Common myeloid progenitor, CD34-positive (primary cell): Measurements from ENCODE around the gene IFIT3.

Experiments used
- CTCF ChIA-PET: fragments of 350-600 bp; sonication (Branson Sonifier 250); formaldehyde crosslinking; loops from one replicate; lab custom pipeline; 2021; ENCODE audit warnings: antibody characterized with exemption; lab: Charles Lee
- POLR2A ChIA-PET: fragments of 350-600 bp; sonication (Branson Sonifier 250); formaldehyde crosslinking; loops from one replicate; lab custom pipeline; 2021; ENCODE audit warnings: antibody characterized with exemption; lab: Charles Lee
- DNase-seq, 3 donors: peaks; one replicate each; pipeline versions ENCODE4 v3.0.0 to v3.0.0-alpha.2; 2013
- H3K27ac ChIP-seq, 2 experiments: 1 replicate in 1 of 2; 2 replicates in 1 of 2; pipeline ENCODE4 v1.7.0; 2013; ENCODE audit warnings: inconsistent platforms in 2 of 2, low read length in 2 of 2, mild to moderate bottlenecking in 2 of 2, low read depth in 1 of 2, moderate library complexity in 1 of 2; ENCODE audit not compliant: severe bottlenecking in 2 of 2, insufficient read depth in 1 of 2, poor library complexity in 1 of 2
- H3K27me3 ChIP-seq, 5 experiments: replicated peaks in 2 of 5; 1 replicate in 3 of 5; 2 replicates in 2 of 5; pipeline versions ENCODE4 v1.6.1 to v1.7.0; 2013; ENCODE audit warnings: low read length in 4 of 5, mild to moderate bottlenecking in 2 of 5, moderate library complexity in 2 of 5, inconsistent platforms in 1 of 5; ENCODE audit not compliant: insufficient read depth in 5 of 5, control insufficient read depth in 4 of 5
- H3K36me3 ChIP-seq, 4 experiments: 1 replicate in 2 of 4; 2 replicates in 2 of 4; pipeline versions ENCODE4 v1.6.1 to v1.7.0; 2013; ENCODE audit warnings: low read length in 3 of 4, control low read depth in 1 of 4, mild to moderate bottlenecking in 1 of 4; ENCODE audit not compliant: control insufficient read depth in 4 of 4, insufficient read depth in 4 of 4
- H3K4me1 ChIP-seq, 4 experiments: 1 replicate in 3 of 4; 2 replicates in 1 of 4; pipeline versions ENCODE4 v1.6.1 to v1.7.1; 2013; ENCODE audit warnings: low read length in 3 of 4, mild to moderate bottlenecking in 3 of 4, control low read depth in 1 of 4, inconsistent platforms in 1 of 4, moderate library complexity in 1 of 4; ENCODE audit not compliant: control insufficient read depth in 4 of 4, insufficient read depth in 4 of 4; ENCODE audit errors: control extremely low read depth in 1 of 4
- H3K4me3 ChIP-seq, 7 experiments: 1 replicate in 4 of 7; 2 replicates in 3 of 7; pipeline versions ENCODE4 v1.5.1 to v1.7.0; 2013; ENCODE audit warnings: mild to moderate bottlenecking in 7 of 7, low read length in 6 of 7, moderate library complexity in 6 of 7, inconsistent platforms in 2 of 7, low read depth in 2 of 7, control low read depth in 1 of 7; ENCODE audit not compliant: insufficient read depth in 4 of 7, control insufficient read depth in 1 of 7; ENCODE audit errors: extremely low read depth in 1 of 7
- H3K9me3 ChIP-seq, 5 experiments: 1 replicate in 4 of 5; 2 replicates in 1 of 5; pipeline versions ENCODE4 v1.6.1 to v1.7.1; 2013; ENCODE audit warnings: low read length in 4 of 5, mild to moderate bottlenecking in 2 of 5, inconsistent platforms in 1 of 5, low read depth in 1 of 5, moderate library complexity in 1 of 5; ENCODE audit not compliant: control insufficient read depth in 4 of 5, insufficient read depth in 2 of 5; ENCODE audit errors: control extremely low read depth in 1 of 5
- WGBS: methylation state at CpG from one replicate; pipeline ENCODE4 v1.1.5; 2013; ENCODE audit not compliant: insufficient coverage; 5-methylcytosine and 5-hydroxymethylcytosine counted together

IFIT3 gene

GRCh38 chr10:89351412-89351779, 23.6 kb downstream of the IFIT3 start:
- Histone ChIP-seq H3K36me3 (no peaks in the 10 kb centered on the region), H3K4me1 (peaks cover 6 to 30% (median 21%) of the 10 kb centered on the region in 4 experiments), H3K27ac (no peak overlapping the region), H3K4me3 (no peak overlapping the region), H3K9me3 (peaks cover 0 to 10% (median 5%) of the 10 kb centered on the region in 5 experiments), H3K27me3 (no peaks in the 10 kb centered on the region)
- WGBS, result 100% methylated on average over 1 of the region's 1 CpG
- peak in 2 of 3 donors; percentile 43 to 57 for DNase-seq
- CTCF ChIA-PET, result interaction anchor here (2.5 kb wide), 1 partner anchor 11 kb away, joined by 15 read pairs; no protein-coding TSS in a partner anchor
- POLR2A ChIA-PET, result interaction anchor here (0.6 kb wide), 1 partner anchor 50 kb away, joined by 4 read pairs; no protein-coding TSS in a partner anchor

GRCh38 chr10:89351780-89352597, 24.2 kb downstream of the IFIT3 start:
- H3K27ac ChIP-seq, result no peak overlapping the region
- H3K9me3 ChIP-seq, result peaks cover 0 to 10% (median 5%) of the 10 kb centered on the region in 5 experiments
- DNase-seq, result no peak
- no peaks in the 10 kb centered on the region for H3K36me3 ChIP-seq
- POLR2A ChIA-PET, result interaction anchor here (0.6 kb wide), 1 partner anchor 50 kb away, joined by 4 read pairs; no protein-coding TSS in a partner anchor
- WGBS, result 94% methylated on average over 10 of the region's 12 CpGs
- no peak overlapping the region for H3K4me3 ChIP-seq
- CTCF ChIA-PET, result interaction anchor here (1.2 to 2.5 kb wide), 3 partner anchors 10 to 18 kb away, joined by 3 to 15 read pairs (median 4); no protein-coding TSS in a partner anchor
- no peaks in the 10 kb centered on the region for H3K27me3 ChIP-seq
- peaks cover 2 to 30% (median 20%) of the 10 kb centered on the region in 4 experiments for H3K4me1 ChIP-seq

- ChIA-PET POLR2A (no interaction called here), CTCF (interaction anchor here (1.2 to 2.5 kb wide), 3 partner anchors 9 to 17 kb away, joined by 3 to 15 read pairs (median 4); no protein-coding TSS in a partner anchor)
- Histone ChIP-seq H3K9me3 (peaks cover 0 to 10% (median 5%) of the 10 kb centered on the region in 5 experiments), H3K36me3 (no peaks in the 10 kb centered on the region), H3K4me1 (peaks cover 2 to 33% (median 19%) of the 10 kb centered on the region in 4 experiments), H3K4me3 (no peak overlapping the region), H3K27me3 (no peaks in the 10 kb centered on the region), H3K27ac (no peak overlapping the region)
- DNase-seq, result peak in 2 of 3 donors; percentile 35 to 59
- WGBS, result no CpG with 5 or more reads among the region's 4 CpGs
These were observed 25.0 kb downstream of the IFIT3 start for GRCh38 chr10:89352802-89353201.

GRCh38 chr10:89355394-89355931, 27.7 kb downstream of the IFIT3 start:
- ChIA-PET CTCF (interaction anchor here (1.2 to 4.0 kb wide), 4 partner anchors 9 to 33 kb away, joined by 3 to 24 read pairs (median 4); no protein-coding TSS in a partner anchor), POLR2A (no interaction called here)
- 80% methylated on average over 1 of the region's 2 CpGs for WGBS
- Histone ChIP-seq H3K27ac (no peak overlapping the region), H3K27me3 (no peaks in the 10 kb centered on the region), H3K36me3 (no peaks in the 10 kb centered on the region), H3K9me3 (peaks cover 0 to 10% (median 5%) of the 10 kb centered on the region in 5 experiments), H3K4me1 (peaks cover 2 to 39% (median 15%) of the 10 kb centered on the region in 4 experiments), H3K4me3 (no peak overlapping the region)
- DNase-seq, result no peak

- CTCF ChIA-PET, result interaction anchor here (4.0 kb wide), 1 partner anchor 13 kb away, joined by 24 read pairs; no protein-coding TSS in a partner anchor
- 89% methylated on average over 1 of the region's 1 CpG for WGBS
- DNase-seq, result no peak
These were observed 29.3 kb downstream of the IFIT3 start for GRCh38 chr10:89357096-89357495.

GRCh38 chr10:89357975-89358374, 30.2 kb downstream of the IFIT3 start:
- peak; percentile 43 to 68 (median 56) for DNase-seq
- peaks cover 0 to 26% (median 11%) of the 10 kb centered on the region in 4 experiments for H3K4me1 ChIP-seq
- H3K36me3 ChIP-seq, result no peaks in the 10 kb centered on the region
- POLR2A ChIA-PET, result no interaction called here
- no peaks in the 10 kb centered on the region for H3K27me3 ChIP-seq
- no peak overlapping the region for H3K4me3 ChIP-seq
- WGBS, result 0% methylated on average over 1 of the region's 2 CpGs
- CTCF ChIA-PET, result interaction anchor here (1.0 kb wide), 2 partner anchors 11 to 17 kb away, joined by 3 to 6 read pairs; no protein-coding TSS in a partner anchor
- H3K9me3 ChIP-seq, result peaks cover 0 to 10% (median 5%) of the 10 kb centered on the region in 5 experiments
- H3K27ac ChIP-seq, result no peak overlapping the region

More at GRCh38 chr10:89357096-89357495, 29.3 kb downstream of the IFIT3 start:
- H3K9me3 ChIP-seq, result peaks cover 0 to 10% (median 5%) of the 10 kb centered on the region in 5 experiments
- H3K27me3 ChIP-seq, result no peaks in the 10 kb centered on the region
- H3K4me1 ChIP-seq, result peaks cover 0 to 27% (median 7%) of the 10 kb centered on the region in 4 experiments
- H3K27ac ChIP-seq, result no peak overlapping the region
- no peaks in the 10 kb centered on the region for H3K36me3 ChIP-seq
- POLR2A ChIA-PET, result no interaction called here
- H3K4me3 ChIP-seq, result no peak overlapping the region
